GM19324 (cell line): Measurements from ENCODE around the gene TMEM236.

Source experiments
- ATAC-seq: cut with Tn5 transposase; IDR thresholded peaks from one replicate; pipeline ENCODE4 v1.9.1; 2021; ENCODE audit warnings: mild to moderate bottlenecking, moderate library complexity; ENCODE audit not compliant: unreplicated experiment, low FRiP score

The TMEM236 gene

GRCh38 chr10:17816199-17816598 is 64.2 kb downstream of the TMEM236 start:
- no peak for ATAC-seq

GRCh38 chr10:17817316-17817715 is 65.3 kb downstream of the TMEM236 start:
- ATAC-seq: no peak

GRCh38 chr10:17817790-17818189 is 65.8 kb downstream of the TMEM236 start:
- no peak for ATAC-seq

GRCh38 chr10:17819836-17820235 is 67.8 kb downstream of the TMEM236 start:
- ATAC-seq: no peak

- no peak for ATAC-seq
These were observed 68.9 kb downstream of the TMEM236 start for GRCh38 chr10:17820943-17821342.

DNA sequence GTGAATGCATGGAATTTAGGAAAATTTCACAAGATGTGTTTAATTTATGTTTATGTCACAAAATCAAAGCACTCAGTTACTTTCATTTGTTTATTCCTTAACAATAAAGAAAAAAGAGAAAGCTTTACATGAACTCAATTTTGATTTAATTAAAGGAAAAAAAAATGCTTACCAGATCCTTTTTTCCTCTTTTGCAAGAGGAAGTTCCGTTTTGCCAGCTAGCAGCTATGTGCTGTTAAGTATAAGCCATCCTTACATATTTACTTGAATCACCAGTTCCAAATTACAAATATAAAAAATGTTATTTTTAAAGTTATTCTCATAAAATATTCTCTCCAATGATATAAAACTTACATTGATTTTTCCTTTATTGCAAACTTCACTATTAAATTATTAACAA is 69.9 kb downstream of the TMEM236 start:
- ATAC-seq: no peak

DNA sequence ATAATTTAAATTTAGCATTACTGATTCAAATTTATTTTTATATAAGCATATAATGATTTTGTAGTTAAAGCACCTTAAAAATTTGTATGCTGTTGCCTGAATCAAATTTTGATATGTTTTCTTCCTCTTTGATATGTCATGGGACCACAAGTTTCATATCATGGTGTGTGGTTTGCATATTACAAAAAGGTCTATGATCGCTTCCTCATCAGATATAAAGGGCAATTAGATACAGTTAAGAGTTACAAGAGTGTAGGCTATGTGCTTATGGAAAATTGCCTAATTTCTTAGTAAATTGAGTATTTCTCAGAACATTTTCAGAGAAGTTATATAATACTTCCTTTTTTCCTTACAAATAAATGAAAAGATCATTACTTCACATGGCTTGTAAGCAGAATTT is 79.3 kb downstream of the TMEM236 start:
- ATAC-seq: no peak

DNA sequence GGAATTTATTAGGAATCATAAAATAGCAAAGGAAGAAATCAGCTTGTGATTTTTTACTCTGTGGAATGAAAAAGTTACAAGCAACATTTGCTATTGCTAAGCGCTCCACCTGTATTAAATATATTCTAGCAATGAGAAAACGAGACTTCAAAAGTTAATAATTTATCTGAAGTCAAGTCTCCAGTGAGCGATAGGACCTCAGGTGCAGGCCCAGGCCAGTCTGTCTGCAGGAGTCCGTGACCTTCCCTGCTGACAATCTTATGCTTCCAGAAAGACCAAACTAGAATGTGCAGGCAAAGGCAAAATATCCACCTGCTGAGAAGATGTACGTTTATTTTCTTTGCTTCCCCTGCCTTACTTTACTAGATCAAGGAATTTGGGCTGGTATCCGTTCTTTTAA is 79.9 kb downstream of the TMEM236 start:
- no peak for ATAC-seq

- ATAC-seq: no peak
These were observed 81.7 kb downstream of the TMEM236 start for GRCh38 chr10:17833656-17834055.

DNA sequence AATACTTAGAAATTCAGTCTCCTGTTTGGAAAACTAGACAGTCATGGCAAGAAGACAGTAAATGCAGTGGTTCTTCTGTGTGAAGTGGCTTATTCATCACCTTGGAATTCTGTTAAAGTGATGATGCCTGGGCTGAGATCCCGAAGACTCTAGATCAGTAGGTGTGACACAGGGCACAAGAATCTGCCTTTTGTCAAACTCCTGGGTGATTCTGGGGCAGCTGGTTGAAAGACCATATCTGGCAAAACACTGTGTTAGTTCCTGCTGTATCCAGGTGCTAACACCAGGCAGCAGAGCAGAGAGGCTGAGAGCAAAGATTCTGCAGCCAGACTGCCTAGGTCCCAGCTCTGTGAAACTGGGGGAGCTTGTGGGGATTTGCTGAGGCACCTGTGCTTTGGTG is 83.7 kb downstream of the TMEM236 start:
- ATAC-seq: no peak

- ATAC-seq: no peak
These were observed 84.9 kb downstream of the TMEM236 start for GRCh38 chr10:17836942-17837341.

DNA sequence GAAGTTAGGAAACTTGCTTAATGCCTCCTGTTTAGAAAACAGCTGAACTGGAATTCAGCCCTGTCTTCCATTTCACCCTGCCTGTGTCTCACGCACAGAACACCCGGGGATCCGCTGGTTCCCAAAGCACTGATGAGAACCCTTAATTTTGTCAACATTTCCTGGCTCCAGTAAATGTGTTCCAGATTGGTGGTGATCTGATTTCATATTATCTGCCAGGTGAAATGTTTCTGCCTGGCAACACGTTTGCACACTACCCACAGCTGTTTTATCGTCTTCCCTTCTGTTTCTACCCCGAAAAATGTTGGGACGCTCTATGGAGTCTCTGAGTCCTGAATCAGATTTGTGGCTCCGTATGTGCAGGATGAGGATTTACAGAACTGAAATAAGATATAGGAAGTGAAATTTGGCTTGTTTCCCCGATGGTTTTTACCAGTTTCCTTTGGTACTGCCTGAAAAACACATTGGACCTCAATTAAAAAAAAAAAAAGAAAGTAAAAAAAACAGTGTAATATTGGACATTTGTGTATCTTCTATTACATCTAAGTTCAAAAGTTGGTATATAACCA is 86.2 kb downstream of the TMEM236 start:
- ATAC-seq: no peak

GRCh38 chr10:17841050-17841449 is 89.0 kb downstream of the TMEM236 start:
- ATAC-seq: no peak

- ATAC-seq: no peak
These were observed 90.6 kb downstream of the TMEM236 start for GRCh38 chr10:17842641-17843040.

- ATAC-seq: no peak
These were observed 95.7 kb downstream of the TMEM236 start for GRCh38 chr10:17847585-17848296.

GRCh38 chr10:17848646-17849045 is 96.6 kb downstream of the TMEM236 start:
- no peak for ATAC-seq
